Hepatocyte (in vitro differentiated cells): Measurements from ENCODE around the gene LIN9. TPM values are rescaled to one million over a fixed set of nuclear protein-coding genes. Genes with fewer than 3 reads are reported as not detected.

Source experiments
- DNase-seq: peaks from one replicate; pipeline ENCODE4 v3.0.0-alpha.2; 2016; ENCODE audit warnings: low spot score
- H2AFZ ChIP-seq: fragments of 200-600 bp; sonication (generic); 2 replicates; pipeline ENCODE4 v1.6.0; 2016; ENCODE audit warnings: antibody characterized with exemption, mild to moderate bottlenecking
- H3K27ac ChIP-seq: fragments of 200-600 bp; sonication (generic); 2 replicates; pipeline ENCODE4 v1.5.1; 2016; ENCODE audit warnings: mild to moderate bottlenecking
- H3K27me3 ChIP-seq: fragments of 200-600 bp; sonication (generic); 2 replicates; pipeline ENCODE4 v1.6.1; 2016
- H3K36me3 ChIP-seq: fragments of 200-600 bp; sonication (generic); replicated peaks from 2 replicates; pipeline ENCODE4 v1.5.1; 2016; ENCODE audit warnings: low read depth; ENCODE audit not compliant: insufficient read depth
- H3K4me1 ChIP-seq: fragments of 200-600 bp; sonication (generic); 2 replicates; pipeline ENCODE4 v1.5.1; 2016; ENCODE audit warnings: mild to moderate bottlenecking, moderate library complexity; ENCODE audit not compliant: insufficient read depth
- H3K4me2 ChIP-seq: fragments of 200-600 bp; sonication (generic); 2 replicates; pipeline ENCODE4 v1.6.0; 2016
- H3K4me3 ChIP-seq: fragments of 200-600 bp; sonication (generic); 2 replicates; pipeline ENCODE4 v1.5.1; 2016; ENCODE audit warnings: mild to moderate bottlenecking
- H3K79me2 ChIP-seq: fragments of 200-600 bp; sonication (generic); 2 replicates; pipeline ENCODE4 v1.6.0; 2017; ENCODE audit warnings: mild to moderate bottlenecking
- H3K9me2 ChIP-seq: fragments of 200-600 bp; sonication (generic); replicated peaks from 2 replicates; pipeline ENCODE4 v1.6.0; 2017; ENCODE audit warnings: mild to moderate bottlenecking; ENCODE audit not compliant: insufficient read depth
- H3K9me3 ChIP-seq: fragments of 200-600 bp; sonication (generic); 2 replicates; pipeline ENCODE4 v1.5.1; 2016; ENCODE audit warnings: low read depth, mild to moderate bottlenecking
- H4K20me1 ChIP-seq: fragments of 200-600 bp; sonication (generic); 2 replicates; pipeline ENCODE4 v1.6.0; 2016; ENCODE audit warnings: mild to moderate bottlenecking; ENCODE audit not compliant: insufficient read depth, poor library complexity, severe bottlenecking
- EZH2 ChIP-seq: fragments of 200-600 bp; sonication (generic); IDR thresholded peaks from 2 replicates; pipeline ENCODE4 v1.6.1; 2016; ENCODE audit warnings: antibody characterized with exemption, mild to moderate bottlenecking, borderline replicate concordance
- WGBS: methylation state at CpG from one replicate; pipeline ENCODE4 v1.1.6; 2016; ENCODE audit warnings: low lambda C conversion rate; ENCODE audit errors: missing lambda C conversion rate; 5-methylcytosine and 5-hydroxymethylcytosine counted together
- polyA plus RNA-seq: library from polyadenylated mRNA; unstranded; fragments of >200 nt; fragmentation: Nextera tagmentation; extraction: Ambion mirVana; gene quantifications from 2 replicates; pipeline ENCODE4 v1.2.1, GENCODE V29; 2016
- total RNA-seq: library from RNA; depleted of rRNA; stranded (reverse); fragments of >200 nt; gene quantifications from 2 replicates; pipeline ENCODE4 v1.2.3, GENCODE V29; 2014
- TF ChIP-seq, protein P1 (sequence below): fragments of 200-600 bp; sonication (generic); IDR thresholded peaks from 2 replicates; pipeline ENCODE4 v1.5.1; 2016; ENCODE audit warnings: antibody characterized with exemption, mild to moderate bottlenecking; ENCODE audit not compliant: poor library complexity

Gene LIN9
- total and polyA plus RNA-seq, 2 experiments from 2014 or later: 2.9 to 6.2 TPM

DNA sequence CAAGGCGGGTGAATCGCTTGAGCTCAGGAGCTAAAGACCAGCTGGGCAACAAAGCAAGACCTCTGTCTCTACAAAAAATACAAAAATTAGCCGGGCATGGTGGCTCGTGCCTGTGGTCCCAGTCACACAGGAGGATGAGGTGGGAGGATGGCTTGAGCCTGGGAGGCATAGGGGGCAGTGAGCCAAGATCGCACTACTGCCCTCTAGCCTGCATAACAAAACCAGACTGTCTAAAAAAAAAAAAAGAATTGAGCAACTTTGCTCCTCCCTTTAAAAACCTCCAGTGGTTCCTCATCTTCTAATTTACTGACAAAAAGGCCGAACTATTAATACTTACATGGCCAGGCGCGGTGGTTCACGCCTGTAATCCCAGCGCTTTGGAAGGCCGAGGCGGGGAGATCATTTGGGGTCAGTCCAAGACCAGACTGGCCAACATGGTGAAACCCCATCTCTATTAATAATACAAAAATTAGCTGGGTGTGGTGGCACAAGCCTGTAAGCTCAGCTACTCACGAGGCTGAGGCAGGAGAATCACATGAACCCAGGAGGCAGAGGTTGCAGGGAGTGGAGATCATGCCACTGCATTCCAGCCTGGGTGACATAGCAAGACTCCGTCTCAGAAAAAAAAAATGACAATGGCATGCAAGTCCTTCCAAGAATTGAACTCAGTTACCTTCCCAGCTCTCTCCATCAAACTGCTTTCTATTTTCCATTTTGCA, 126.8 kb downstream of the LIN9 start:
- Histone ChIP-seq H3K4me1 (peaks cover 28% of the 10 kb centered on the region), H3K9me3 (no peaks in the 10 kb centered on the region), H4K20me1 (peaks cover 83% of the 10 kb centered on the region), H2AFZ (no peak overlapping the region), H3K9me2 (no peaks in the 10 kb centered on the region), H3K27ac (peak overlapping the region; percentile 32), H3K36me3 (no peaks in the 10 kb centered on the region), H3K4me2 (peak overlapping the region; percentile 52), H3K79me2 (peaks cover 91% of the 10 kb centered on the region), H3K27me3 (no peaks in the 10 kb centered on the region), H3K4me3 (no peak overlapping the region)
- TF ChIP-seq, protein P1, sequence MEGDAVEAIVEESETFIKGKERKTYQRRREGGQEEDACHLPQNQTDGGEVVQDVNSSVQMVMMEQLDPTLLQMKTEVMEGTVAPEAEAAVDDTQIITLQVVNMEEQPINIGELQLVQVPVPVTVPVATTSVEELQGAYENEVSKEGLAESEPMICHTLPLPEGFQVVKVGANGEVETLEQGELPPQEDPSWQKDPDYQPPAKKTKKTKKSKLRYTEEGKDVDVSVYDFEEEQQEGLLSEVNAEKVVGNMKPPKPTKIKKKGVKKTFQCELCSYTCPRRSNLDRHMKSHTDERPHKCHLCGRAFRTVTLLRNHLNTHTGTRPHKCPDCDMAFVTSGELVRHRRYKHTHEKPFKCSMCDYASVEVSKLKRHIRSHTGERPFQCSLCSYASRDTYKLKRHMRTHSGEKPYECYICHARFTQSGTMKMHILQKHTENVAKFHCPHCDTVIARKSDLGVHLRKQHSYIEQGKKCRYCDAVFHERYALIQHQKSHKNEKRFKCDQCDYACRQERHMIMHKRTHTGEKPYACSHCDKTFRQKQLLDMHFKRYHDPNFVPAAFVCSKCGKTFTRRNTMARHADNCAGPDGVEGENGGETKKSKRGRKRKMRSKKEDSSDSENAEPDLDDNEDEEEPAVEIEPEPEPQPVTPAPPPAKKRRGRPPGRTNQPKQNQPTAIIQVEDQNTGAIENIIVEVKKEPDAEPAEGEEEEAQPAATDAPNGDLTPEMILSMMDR: peak; percentile 27
- TF ChIP-seq EZH2: no peak
- WGBS: 85% methylated on average over 14 of the region's 14 CpGs
- peak; percentile 49 for DNase-seq

Other genes with a start within 250 kb of the LIN9 start
- gene H3-3A, start 246.4 kb downstream of the LIN9 start, total RNA-seq: 617 and 722 TPM in 2 replicates
- gene H3-3A, start 246.4 kb downstream of the LIN9 start, polyA plus RNA-seq: 528 and 543 TPM in 2 replicates
- 60.3 and 66.8 TPM in 2 replicates for gene ACBD3, start 122.4 kb downstream of the LIN9 start, total RNA-seq
- gene ACBD3, start 122.4 kb downstream of the LIN9 start, polyA plus RNA-seq: 46.4 and 50.8 TPM in 2 replicates
- gene MIXL1, start 85.5 kb downstream of the LIN9 start, total RNA-seq: 0.07 TPM in 1 of 2 replicates, not detected in the other
- 0.84 and 2.2 TPM in 2 replicates for gene MIXL1, start 85.5 kb downstream of the LIN9 start, polyA plus RNA-seq
- 61.9 and 93.0 TPM in 2 replicates for gene PARP1, start 98.9 kb upstream of the LIN9 start, total RNA-seq
- gene PARP1, start 98.9 kb upstream of the LIN9 start, polyA plus RNA-seq: 59.7 and 65.5 TPM in 2 replicates
- 0.07 and 0.16 TPM in 2 replicates for gene STUM, start 239.6 kb upstream of the LIN9 start, total RNA-seq
- gene STUM, start 239.6 kb upstream of the LIN9 start, polyA plus RNA-seq: 0.06 TPM in 1 of 2 replicates, not detected in the other